MCF 10A (cell line): ENCODE results near the gene LIF. TPM values are rescaled to one million over a fixed set of nuclear protein-coding genes. Genes with fewer than 3 reads are reported as not detected.

Experiments
- BruUV-seq: library from RNA; stranded (reverse); fragments of 400-500 nt; replicated peaks from 2 replicates; lab custom pipeline; 2021; lab: Mats Ljungman, UMichigan
- CTCF ChIA-PET: fragments of 300-600 bp; sonication (Branson Sonifier 250); formaldehyde crosslinking; extraction: SDS; loops from one replicate; lab custom pipeline; 2021; ENCODE audit warnings: antibody characterized with exemption, inconsistent platforms; lab: Yijun Ruan, JAX
- POLR2A ChIA-PET: fragments of 300-600, 350-650 bp; sonication (Branson Sonifier 250); formaldehyde crosslinking; extraction: SDS; loops from one replicate; lab custom pipeline; 2020; ENCODE audit warnings: antibody characterized with exemption, inconsistent platforms; lab: Yijun Ruan, JAX
- DNase-seq: peaks from one replicate; pipeline ENCODE4 v3.0.0-alpha.2; 2018; ENCODE audit not compliant: unreplicated experiment
- H3K27ac Mint-ChIP-seq: one replicate; pipeline ENCODE4 v1.8.0; 2022; ENCODE audit warnings: mild to moderate bottlenecking, low read depth, mixed read lengths; ENCODE audit not compliant: unreplicated experiment
- H3K27me3 Mint-ChIP-seq: one replicate; pipeline ENCODE4 v1.8.0; 2022; ENCODE audit warnings: mixed read lengths; ENCODE audit not compliant: insufficient read depth, unreplicated experiment
- H3K36me3 Mint-ChIP-seq: one replicate; pipeline ENCODE4 v1.8.0; 2022; ENCODE audit warnings: mild to moderate bottlenecking, moderate library complexity, mixed read lengths; ENCODE audit not compliant: insufficient read depth, unreplicated experiment
- H3K4me1 Mint-ChIP-seq: one replicate; pipeline ENCODE4 v1.8.0; 2022; ENCODE audit warnings: mixed read lengths; ENCODE audit not compliant: insufficient read depth, unreplicated experiment
- H3K4me3 Mint-ChIP-seq: one replicate; pipeline ENCODE4 v1.8.0; 2022; ENCODE audit warnings: mild to moderate bottlenecking, moderate library complexity, mixed read lengths; ENCODE audit not compliant: unreplicated experiment
- H3K9me3 Mint-ChIP-seq: one replicate; pipeline ENCODE4 v1.8.0; 2022; ENCODE audit warnings: mixed read lengths; ENCODE audit not compliant: unreplicated experiment
- CTCF ChIP-seq: fragments of 200-600 bp; IDR thresholded peaks from one replicate; pipeline ENCODE4 v1.8.0; 2022; ENCODE audit warnings: antibody characterized with exemption, mild to moderate bottlenecking; ENCODE audit not compliant: unreplicated experiment
- intact Hi-C: fragments of 100-400 bp; cut with micrococcal nuclease; formaldehyde crosslinking; loops from 2 replicates; pipeline ENCODE4 v1.14.1; 2022
- total RNA-seq: library from RNA; stranded (reverse); gene quantifications from 2 replicates; pipeline ENCODE4 v1.2.3, GENCODE V29; 2022

LIF gene
- total RNA-seq, 1 experiment from 2014 or later, result 19.3 TPM

DNA sequence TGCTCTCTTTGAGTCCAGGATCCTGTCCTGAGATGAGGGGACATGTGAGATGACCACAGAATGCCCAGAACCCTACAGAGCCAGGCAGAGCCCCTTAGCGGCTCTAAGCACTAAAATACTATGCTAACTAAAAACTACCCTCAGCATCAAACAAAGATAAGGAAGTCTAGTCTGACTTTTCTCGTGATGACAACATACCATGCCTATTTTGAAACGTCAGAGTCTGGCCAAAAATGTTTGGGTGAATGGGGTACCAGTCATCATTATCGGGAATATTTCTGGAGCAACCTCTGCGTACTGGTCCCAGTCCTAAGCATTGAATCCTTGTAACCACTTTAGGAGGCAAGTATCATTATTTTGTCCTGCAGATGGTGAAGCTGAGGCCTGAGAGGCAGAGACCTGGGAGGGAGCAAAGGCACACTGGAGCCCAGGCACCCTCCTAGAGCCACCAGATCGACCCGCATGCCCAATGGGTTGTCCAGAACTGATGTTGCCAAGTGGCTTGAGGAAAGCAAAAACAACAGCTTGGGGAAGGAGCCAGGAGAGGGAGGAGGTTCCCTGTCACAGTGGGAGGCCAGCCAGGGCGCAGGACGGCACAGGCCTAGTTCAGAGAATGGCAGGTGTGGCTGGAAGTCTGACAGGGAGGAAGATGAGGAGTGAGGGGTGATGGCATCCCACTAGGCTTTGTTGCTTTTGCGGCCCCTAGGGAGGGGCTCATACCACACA is 27.3 kb upstream of the LIF start:
- DNase-seq, result no peak
- BruUV-seq, result no TSS peak
- Mint-ChIP-seq H3K9me3 (no peaks in the 10 kb centered on the region), H3K27me3 (no peaks in the 10 kb centered on the region), H3K36me3 (no peaks in the 10 kb centered on the region), H3K4me1 (peaks cover 14% of the 10 kb centered on the region), H3K27ac (no peak overlapping the region), H3K4me3 (no peak overlapping the region)
- intact Hi-C loops, result no loop called here
- TF ChIP-seq CTCF, result no peak
- ChIA-PET CTCF (no interaction called here), POLR2A (no interaction called here)

GRCh38 chr22:30272781-30273601 is 26.4 kb upstream of the LIF start:
- no peaks in the 10 kb centered on the region for H3K36me3 Mint-ChIP-seq
- no TSS peak for BruUV-seq
- H3K4me3 Mint-ChIP-seq, result no peak overlapping the region
- intact Hi-C loops, result no loop called here
- CTCF ChIA-PET, result interaction anchor here (1.3 kb wide), 1 partner anchor 9 kb away, joined by 4 read pairs; no protein-coding TSS in a partner anchor
- POLR2A ChIA-PET, result interaction anchor here (0.6 kb wide), 1 partner anchor 487 kb away, joined by 3 read pairs; no protein-coding TSS in a partner anchor
- no peak for TF ChIP-seq CTCF
- H3K4me1 Mint-ChIP-seq, result peaks cover 5% of the 10 kb centered on the region
- H3K27me3 Mint-ChIP-seq, result no peaks in the 10 kb centered on the region
- H3K27ac Mint-ChIP-seq, result no peak overlapping the region
- no peaks in the 10 kb centered on the region for H3K9me3 Mint-ChIP-seq
- DNase-seq, result no peak

- peak; percentile 72 for DNase-seq
- H3K4me1 Mint-ChIP-seq, result no peaks in the 10 kb centered on the region
- H3K27ac Mint-ChIP-seq, result no peak overlapping the region
- no peak overlapping the region for H3K4me3 Mint-ChIP-seq
- no peaks in the 10 kb centered on the region for H3K27me3 Mint-ChIP-seq
- TF ChIP-seq CTCF, result no peak
- POLR2A ChIA-PET, result no interaction called here
- BruUV-seq, result no TSS peak
- intact Hi-C loops, result no loop called here
- no peaks in the 10 kb centered on the region for H3K36me3 Mint-ChIP-seq
- no peaks in the 10 kb centered on the region for H3K9me3 Mint-ChIP-seq
- CTCF ChIA-PET, result no interaction called here
These were observed 24.3 kb upstream of the LIF start for GRCh38 chr22:30270832-30271231.

- intact Hi-C loops, result no loop called here
- Mint-ChIP-seq H3K9me3 (no peaks in the 10 kb centered on the region), H3K27me3 (no peaks in the 10 kb centered on the region), H3K36me3 (no peaks in the 10 kb centered on the region), H3K4me3 (no peak overlapping the region), H3K4me1 (peaks cover under 1% of the 10 kb centered on the region), H3K27ac (no peak overlapping the region)
- DNase-seq, result no peak
- POLR2A ChIA-PET, result interaction anchor here (0.9 kb wide), 1 partner anchor 18 kb away, joined by 3 read pairs; no protein-coding TSS in a partner anchor
- no peak for TF ChIP-seq CTCF
- CTCF ChIA-PET, result interaction anchor here (1.3 to 1.5 kb wide), 2 partner anchors 13 to 20 kb away, joined by 7 to 9 read pairs; partner anchors contain the start of gene CASTOR1
- no TSS peak for BruUV-seq
These were observed 21.8 kb upstream of the LIF start for GRCh38 chr22:30268331-30268730.
